GM18861 (cell line): ENCODE data around the gene FUCA1.
"Not testable (repeated sequence)": the region's sequence is repeated elsewhere in the genome, so short reads cannot be mapped to it uniquely, and the experiment has no call there.

Experiments
- ATAC-seq: cut with Tn5 transposase; IDR thresholded peaks from one replicate; pipeline ENCODE4 v1.9.1; 2021; ENCODE audit not compliant: unreplicated experiment

Gene FUCA1

GRCh38 chr1:23867895-23868556 is at the start of gene FUCA1:
Gene FUCA1, minus strand, starts transcription at chr1:23868290. Its CDS starts 4 bp downstream, at chr1:23868286.
- peak; percentile 79 for ATAC-seq

GRCh38 chr1:23916209-23917131 is 48.4 kb upstream of the FUCA1 start:
- ATAC-seq, result no peak

- no peak for ATAC-seq
Observed at GRCh38 chr1:23915466-23915865, 47.4 kb upstream of the FUCA1 start.

GRCh38 chr1:23914921-23915320 is 46.8 kb upstream of the FUCA1 start:
- ATAC-seq, result no peak

GRCh38 chr1:23913212-23913880 is 45.3 kb upstream of the FUCA1 start, which contains the start of gene CNR2:
Gene CNR2, minus strand, starts transcription at chr1:23913362. Its CDS starts 37,745 bp downstream, at chr1:23875617.
- ATAC-seq, result no peak

- no peak for ATAC-seq
Observed at GRCh38 chr1:23911921-23912320, 43.8 kb upstream of the FUCA1 start.

GRCh38 chr1:23910553-23911246 is 42.6 kb upstream of the FUCA1 start:
- no peak for ATAC-seq

GRCh38 chr1:23910144-23910543 is 42.1 kb upstream of the FUCA1 start:
- ATAC-seq, result no peak

GRCh38 chr1:23909412-23909811 is 41.3 kb upstream of the FUCA1 start:
- no peak for ATAC-seq

GRCh38 chr1:23908453-23909341 is 40.6 kb upstream of the FUCA1 start:
- ATAC-seq, result no peak

- ATAC-seq, result no peak
Observed at GRCh38 chr1:23906731-23907130, 38.6 kb upstream of the FUCA1 start.

GRCh38 chr1:23905461-23906025 is 37.5 kb upstream of the FUCA1 start:
- no peak for ATAC-seq

GRCh38 chr1:23904748-23905357 is 36.8 kb upstream of the FUCA1 start:
- ATAC-seq, result no peak

- no peak for ATAC-seq
Observed at GRCh38 chr1:23903754-23904153, 35.7 kb upstream of the FUCA1 start.

- ATAC-seq, result no peak
Observed at GRCh38 chr1:23902321-23903278, 34.5 kb upstream of the FUCA1 start.

- ATAC-seq, result not testable (repeated sequence)
Observed at GRCh38 chr1:23900017-23900416, 31.9 kb upstream of the FUCA1 start.

- ATAC-seq, result no peak
Observed at GRCh38 chr1:23899070-23899469, 31.0 kb upstream of the FUCA1 start.

GRCh38 chr1:23897083-23897482 is 29.0 kb upstream of the FUCA1 start:
- ATAC-seq, result no peak
